HEK293 (cell line): Measurements from ENCODE around the gene NIF3L1.

ENCODE experiments used
- CTCF ChIA-PET: fragments of 350-600 bp; formaldehyde crosslinking; extraction: SDS; loops from one replicate; lab custom pipeline; 2021; ENCODE audit warnings: antibody characterized with exemption; lab: Yijun Ruan, JAX
- POLR2A ChIA-PET: fragments of 300-600 bp; formaldehyde crosslinking; extraction: SDS; loops from one replicate; lab custom pipeline; 2020; ENCODE audit warnings: antibody characterized with exemption, inconsistent platforms; lab: Yijun Ruan, JAX
- H3K27ac ChIP-seq: fragments of 200-500 bp; sonication (Bioruptor generic); 2 replicates; pipeline ENCODE4 v1.5.1; 2014; ENCODE audit warnings: low read depth, low read length, control low read depth, inconsistent platforms; ENCODE audit errors: extremely low read depth
- H3K36me3 ChIP-seq, 2 experiments: fragments of 200-500 bp in 1 of 2; sonication (Bioruptor generic) in 1 of 2; 1 replicate in 1 of 2; 2 replicates in 1 of 2; pipeline ENCODE4 v1.5.1; 2014 to 2017; ENCODE audit warnings: inconsistent platforms in 2 of 2, low read length in 2 of 2; ENCODE audit not compliant: control insufficient read depth in 2 of 2, insufficient read depth in 1 of 2
- H3K4me1 ChIP-seq: fragments of 200-500 bp; sonication (Bioruptor generic); 2 replicates; pipeline ENCODE4 v1.5.1; 2014; ENCODE audit warnings: mild to moderate bottlenecking, low read length, inconsistent platforms; ENCODE audit not compliant: control insufficient read depth, insufficient read depth
- H3K4me3 ChIP-seq: 2 replicates; pipeline ENCODE4 v1.5.1; 2011; ENCODE audit warnings: low read depth, mild to moderate bottlenecking, control low read depth, low read length, moderate library complexity
- H3K9me3 ChIP-seq: fragments of 200-500 bp; sonication (Bioruptor generic); 2 replicates; pipeline ENCODE4 v1.5.1; 2014; ENCODE audit warnings: low read depth, low read length, inconsistent platforms; ENCODE audit not compliant: control insufficient read depth, insufficient read depth
- PRDM4 ChIP-seq: fragments of 450-650 bp; formaldehyde crosslinking; IDR thresholded peaks from 2 replicates; pipeline ENCODE4 v1.5.1; 2017; ENCODE audit warnings: missing biosample characterization, missing genetic modification characterization
- TSHZ1 ChIP-seq: fragments of 450-650 bp; formaldehyde crosslinking; IDR thresholded peaks from 2 replicates; pipeline ENCODE4 v1.5.1; 2016; ENCODE audit warnings: missing biosample characterization, missing genetic modification characterization, borderline replicate concordance
- YY1 ChIP-seq: fragments of 450-650 bp; formaldehyde crosslinking; IDR thresholded peaks from 2 replicates; pipeline ENCODE4 v1.5.1; 2018; ENCODE audit warnings: missing biosample characterization, missing genetic modification characterization
- YY2 ChIP-seq: fragments of 450-650 bp; formaldehyde crosslinking; IDR thresholded peaks from 2 replicates; pipeline ENCODE4 v1.5.1; 2016; ENCODE audit warnings: missing biosample characterization, missing genetic modification characterization
- ZBTB10 ChIP-seq: fragments of 450-650 bp; formaldehyde crosslinking; IDR thresholded peaks from 2 replicates; pipeline ENCODE4 v1.5.1; 2016; ENCODE audit warnings: missing biosample characterization, missing genetic modification characterization
- ZBTB20 ChIP-seq: fragments of 450-650 bp; formaldehyde crosslinking; IDR thresholded peaks from 2 replicates; pipeline ENCODE4 v1.5.1; 2016; ENCODE audit warnings: missing biosample characterization, missing genetic modification characterization
- ZFHX2 ChIP-seq: fragments of 450-650 bp; formaldehyde crosslinking; conservative IDR thresholded peaks from 2 replicates; pipeline ENCODE4 v1.5.1; 2016; ENCODE audit warnings: missing biosample characterization, missing genetic modification characterization
- ZNF148 ChIP-seq: fragments of 450-650 bp; formaldehyde crosslinking; IDR thresholded peaks from 2 replicates; pipeline ENCODE4 v1.5.0; 2017; ENCODE audit warnings: missing biosample characterization, missing genetic modification characterization, borderline replicate concordance
- ZNF157 ChIP-seq: fragments of 450-650 bp; formaldehyde crosslinking; IDR thresholded peaks from 2 replicates; pipeline ENCODE4 v1.5.1; 2016; ENCODE audit warnings: missing biosample characterization, missing genetic modification characterization
- ZNF2 ChIP-seq: fragments of 450-650 bp; formaldehyde crosslinking; IDR thresholded peaks from 2 replicates; pipeline ENCODE4 v1.5.1; 2016; ENCODE audit warnings: missing biosample characterization, missing genetic modification characterization
- ZNF433 ChIP-seq: fragments of 450-650 bp; formaldehyde crosslinking; IDR thresholded peaks from 2 replicates; pipeline ENCODE4 v1.5.1; 2016; ENCODE audit warnings: missing biosample characterization, missing genetic modification characterization, low read depth
- ZNF449 ChIP-seq: fragments of 450-650 bp; formaldehyde crosslinking; IDR thresholded peaks from 2 replicates; pipeline ENCODE4 v1.5.1; 2017; ENCODE audit warnings: missing biosample characterization, mild to moderate bottlenecking, missing genetic modification characterization, moderate library complexity
- ZNF48 ChIP-seq: fragments of 450-650 bp; formaldehyde crosslinking; IDR thresholded peaks from 2 replicates; pipeline ENCODE4 v1.5.1; 2016; ENCODE audit warnings: missing biosample characterization, missing genetic modification characterization
- ZNF488 ChIP-seq: fragments of 450-650 bp; formaldehyde crosslinking; IDR thresholded peaks from 2 replicates; pipeline ENCODE4 v1.5.1; 2016; ENCODE audit warnings: missing biosample characterization, missing genetic modification characterization
- ZNF621 ChIP-seq: fragments of 450-650 bp; formaldehyde crosslinking; IDR thresholded peaks from 2 replicates; pipeline ENCODE4 v1.5.1; 2017; ENCODE audit warnings: missing biosample characterization, missing genetic modification characterization
- ZNF623 ChIP-seq: fragments of 450-650 bp; formaldehyde crosslinking; IDR thresholded peaks from 2 replicates; pipeline ENCODE4 v1.5.1; 2016; ENCODE audit warnings: missing biosample characterization, missing genetic modification characterization
- ZNF791 ChIP-seq: fragments of 450-650 bp; formaldehyde crosslinking; IDR thresholded peaks from 2 replicates; pipeline ENCODE4 v1.5.1; 2016; ENCODE audit warnings: missing biosample characterization, missing genetic modification characterization
- TF ChIP-seq, protein P1 (sequence below): fragments of 450-650 bp; formaldehyde crosslinking; IDR thresholded peaks from 2 replicates; pipeline ENCODE4 v1.5.1; 2016; ENCODE audit warnings: missing biosample characterization, missing genetic modification characterization

NIF3L1 gene

DNA sequence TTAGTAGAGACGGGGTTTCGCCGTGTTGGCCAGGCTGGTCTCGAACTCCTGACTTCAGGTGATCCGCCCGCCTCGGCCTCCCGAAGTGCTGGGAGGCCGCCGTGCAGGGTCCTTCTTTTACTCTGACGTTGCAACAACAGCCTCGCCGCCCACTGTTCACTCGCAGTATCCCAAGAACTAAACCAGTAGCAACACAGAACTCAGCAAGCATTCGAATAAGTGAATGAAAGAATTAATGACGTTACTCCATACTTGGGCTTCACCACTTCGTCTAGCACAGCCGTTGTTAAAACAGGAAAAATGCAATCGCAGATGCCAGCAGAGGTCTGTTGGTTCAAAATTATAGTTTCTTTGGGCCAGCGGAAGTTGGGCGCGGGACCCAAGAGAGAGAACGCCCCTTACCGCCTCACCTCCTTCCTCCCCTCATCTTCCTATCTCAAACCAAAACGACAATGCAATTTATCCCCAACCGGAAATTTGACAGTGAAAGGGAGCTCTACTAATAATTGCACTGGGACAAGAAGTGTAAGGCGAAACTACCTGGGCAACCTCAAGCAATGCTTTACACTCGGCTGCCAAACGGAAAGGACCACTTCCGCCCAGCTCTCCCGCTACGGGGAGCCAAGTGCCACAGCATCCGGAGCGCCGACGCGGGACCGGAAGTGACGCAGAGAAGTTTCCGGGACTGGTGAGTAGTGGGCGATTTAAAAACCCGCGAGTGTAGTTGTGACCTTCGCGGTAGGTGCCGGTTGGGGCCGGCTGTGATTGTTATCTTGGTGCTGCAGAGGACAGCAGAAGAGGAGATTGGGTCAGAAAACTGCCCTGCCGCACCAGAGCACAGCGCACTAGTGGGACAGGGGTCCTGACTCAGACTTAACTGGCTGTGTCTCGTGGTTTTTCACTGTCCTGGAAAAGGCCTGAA is at the start of gene NIF3L1, which contains the start of gene PPIL3 (continued):
- no peak for TF ChIP-seq ZBTB10 (tag by site-specific recombination)
- TF ChIP-seq ZNF791 (tag by site-specific recombination), result no peak
- no peak for TF ChIP-seq TSHZ1 (tag by site-specific recombination)
- TF ChIP-seq ZNF623, result no peak
- no peak for TF ChIP-seq ZNF48
- no peak for TF ChIP-seq ZNF148 (tag by site-specific recombination)

GRCh38 chr2:200839513-200839912 is 49.7 kb upstream of the NIF3L1 start:
- ChIA-PET POLR2A (no interaction called here), CTCF (no interaction called here)

More at GRCh38 chr2:200839513-200839912, 49.7 kb upstream of the NIF3L1 start:
- no peaks in the 10 kb centered on the region for H3K9me3 ChIP-seq
- H3K4me1 ChIP-seq, result no peaks in the 10 kb centered on the region
- H3K27ac ChIP-seq, result no peak overlapping the region
- no peak overlapping the region for H3K4me3 ChIP-seq
- TF ChIP-seq ZNF449 (no peak), ZNF621 (tag by site-specific recombination) (no peak), ZNF157 (tag by site-specific recombination) (no peak), YY2 (tag by site-specific recombination) (no peak), PRDM4 (tag by site-specific recombination) (no peak), ZNF433 (tag by site-specific recombination) (no peak), ZBTB20 (tag by site-specific recombination) (no peak), YY1 (no peak), ZNF488 (tag by site-specific recombination) (no peak), ZNF2 (tag by site-specific recombination) (no peak), ZFHX2 (no peak)
- TF ChIP-seq, protein P1, sequence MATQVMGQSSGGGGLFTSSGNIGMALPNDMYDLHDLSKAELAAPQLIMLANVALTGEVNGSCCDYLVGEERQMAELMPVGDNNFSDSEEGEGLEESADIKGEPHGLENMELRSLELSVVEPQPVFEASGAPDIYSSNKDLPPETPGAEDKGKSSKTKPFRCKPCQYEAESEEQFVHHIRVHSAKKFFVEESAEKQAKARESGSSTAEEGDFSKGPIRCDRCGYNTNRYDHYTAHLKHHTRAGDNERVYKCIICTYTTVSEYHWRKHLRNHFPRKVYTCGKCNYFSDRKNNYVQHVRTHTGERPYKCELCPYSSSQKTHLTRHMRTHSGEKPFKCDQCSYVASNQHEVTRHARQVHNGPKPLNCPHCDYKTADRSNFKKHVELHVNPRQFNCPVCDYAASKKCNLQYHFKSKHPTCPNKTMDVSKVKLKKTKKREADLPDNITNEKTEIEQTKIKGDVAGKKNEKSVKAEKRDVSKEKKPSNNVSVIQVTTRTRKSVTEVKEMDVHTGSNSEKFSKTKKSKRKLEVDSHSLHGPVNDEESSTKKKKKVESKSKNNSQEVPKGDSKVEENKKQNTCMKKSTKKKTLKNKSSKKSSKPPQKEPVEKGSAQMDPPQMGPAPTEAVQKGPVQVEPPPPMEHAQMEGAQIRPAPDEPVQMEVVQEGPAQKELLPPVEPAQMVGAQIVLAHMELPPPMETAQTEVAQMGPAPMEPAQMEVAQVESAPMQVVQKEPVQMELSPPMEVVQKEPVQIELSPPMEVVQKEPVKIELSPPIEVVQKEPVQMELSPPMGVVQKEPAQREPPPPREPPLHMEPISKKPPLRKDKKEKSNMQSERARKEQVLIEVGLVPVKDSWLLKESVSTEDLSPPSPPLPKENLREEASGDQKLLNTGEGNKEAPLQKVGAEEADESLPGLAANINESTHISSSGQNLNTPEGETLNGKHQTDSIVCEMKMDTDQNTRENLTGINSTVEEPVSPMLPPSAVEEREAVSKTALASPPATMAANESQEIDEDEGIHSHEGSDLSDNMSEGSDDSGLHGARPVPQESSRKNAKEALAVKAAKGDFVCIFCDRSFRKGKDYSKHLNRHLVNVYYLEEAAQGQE (tag by site-specific recombination), result no peak
- TF ChIP-seq, all 188 proteins: peak for 0
- H3K36me3 ChIP-seq, result no peaks in the 10 kb centered on the region
